Mononuclear cell (primary cell): ENCODE results near the gene DOCK2. TPM values are rescaled to one million over a fixed set of nuclear protein-coding genes. Genes with fewer than 3 reads are reported as not detected.

Experiments used
- H3K27me3 ChIP-seq: 2 replicates; pipeline ENCODE4 v1.6.0; 2011; ENCODE audit warnings: low read length, control low read depth; ENCODE audit not compliant: insufficient read depth
- H3K4me1 ChIP-seq: 2 replicates; pipeline ENCODE4 v1.5.1; 2011; ENCODE audit warnings: mild to moderate bottlenecking, low read length, control low read depth; ENCODE audit not compliant: insufficient read depth
- H3K4me3 ChIP-seq: 2 replicates; pipeline ENCODE4 v1.5.1; 2011; ENCODE audit warnings: mild to moderate bottlenecking, low read length, moderate library complexity
- H3K9me3 ChIP-seq: 2 replicates; pipeline ENCODE4 v1.5.1; 2011; ENCODE audit warnings: low read depth, mild to moderate bottlenecking, control low read depth, low read length
- total RNA-seq: library from RNA; depleted of rRNA; stranded (reverse); fragments of >200 nt; gene quantifications from one replicate; pipeline ENCODE4 v1.2.3, GENCODE V29; 2012

The DOCK2 gene
- total RNA-seq, 1 donor, result 244 TPM

- no peaks in the 10 kb centered on the region for H3K27me3 ChIP-seq
- peaks cover 16% of the 10 kb centered on the region for H3K4me1 ChIP-seq
- no peak overlapping the region for H3K4me3 ChIP-seq
- no peaks in the 10 kb centered on the region for H3K9me3 ChIP-seq
Observed at GRCh38 chr5:170107674-170108073, 470.6 kb downstream of the DOCK2 start.

DNA sequence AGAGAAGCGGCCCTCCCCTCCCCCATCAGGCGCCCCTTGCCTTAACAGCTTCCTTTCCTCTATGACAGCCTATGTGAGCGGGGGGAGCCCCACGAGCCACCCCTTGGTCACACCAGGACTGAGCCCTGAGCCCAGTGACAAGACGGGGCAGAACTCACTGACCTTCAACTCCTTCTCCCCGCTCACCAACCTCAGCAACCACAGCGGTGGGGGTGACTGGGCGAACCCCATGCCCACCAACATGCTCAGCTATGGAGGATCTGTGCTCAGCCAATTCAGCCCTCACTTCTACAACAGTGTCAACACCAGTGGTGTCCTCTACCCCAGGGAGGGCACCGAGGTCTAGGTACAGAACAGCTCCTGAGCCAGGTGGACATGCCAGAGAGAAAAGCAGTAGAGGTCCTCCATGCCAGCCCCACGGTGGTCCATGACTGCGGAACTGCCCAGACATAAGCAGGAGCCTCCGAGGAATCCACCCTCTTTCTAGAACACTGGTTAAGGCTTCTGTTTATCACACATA is 471.3 kb downstream of the DOCK2 start:
- H3K27me3 ChIP-seq, result no peaks in the 10 kb centered on the region
- peaks cover 22% of the 10 kb centered on the region for H3K4me1 ChIP-seq
- H3K4me3 ChIP-seq, result no peak overlapping the region
- no peaks in the 10 kb centered on the region for H3K9me3 ChIP-seq

DNA sequence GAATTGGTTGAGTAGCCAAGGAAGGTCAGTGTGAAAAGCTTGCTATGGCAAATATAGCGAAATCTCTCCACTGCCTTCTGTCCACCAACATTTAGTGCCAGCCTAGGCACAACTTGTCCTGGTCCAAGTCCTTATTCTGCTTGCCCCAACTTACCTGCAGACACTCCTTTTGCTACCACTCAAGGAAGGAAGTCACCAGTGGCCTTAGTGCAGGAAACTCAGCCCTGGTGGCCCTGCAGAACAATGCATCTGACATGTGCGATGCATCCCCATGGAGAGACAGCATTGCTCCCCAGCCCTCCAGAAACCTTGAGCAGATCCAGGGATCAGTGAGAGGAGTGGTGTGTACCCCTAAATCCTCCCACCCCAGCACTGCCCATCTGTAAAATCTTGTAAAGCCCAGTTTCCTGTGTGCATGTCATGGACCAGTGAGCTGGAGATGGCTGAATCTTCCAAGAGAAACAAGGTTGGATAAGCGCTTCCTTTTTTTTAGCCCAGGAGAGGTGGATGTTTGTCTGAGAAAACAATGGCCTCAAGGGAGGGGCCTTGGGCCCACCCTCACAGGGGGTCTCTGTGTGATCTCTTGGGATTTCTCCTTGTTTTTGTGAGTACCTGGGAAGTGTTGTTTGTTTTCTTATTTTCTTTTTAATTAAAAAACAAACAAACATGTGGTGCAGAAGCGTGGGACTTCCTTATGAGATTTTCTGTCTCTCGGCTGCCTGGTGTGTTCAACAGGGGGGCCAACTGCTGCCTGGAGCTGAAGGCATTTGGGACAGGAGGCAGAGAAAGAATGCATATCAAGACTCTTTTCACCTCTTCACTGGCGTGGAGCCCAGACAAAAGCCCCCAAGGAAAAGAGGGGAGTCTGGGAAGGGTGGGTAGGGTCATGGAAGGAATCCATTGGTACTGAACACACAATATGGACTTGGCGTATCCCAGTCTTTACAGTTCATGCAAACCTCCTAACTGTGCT is 472.3 kb downstream of the DOCK2 start:
- Histone ChIP-seq H3K9me3 (no peaks in the 10 kb centered on the region), H3K4me3 (no peak overlapping the region), H3K27me3 (no peaks in the 10 kb centered on the region), H3K4me1 (peaks cover 32% of the 10 kb centered on the region)

DNA sequence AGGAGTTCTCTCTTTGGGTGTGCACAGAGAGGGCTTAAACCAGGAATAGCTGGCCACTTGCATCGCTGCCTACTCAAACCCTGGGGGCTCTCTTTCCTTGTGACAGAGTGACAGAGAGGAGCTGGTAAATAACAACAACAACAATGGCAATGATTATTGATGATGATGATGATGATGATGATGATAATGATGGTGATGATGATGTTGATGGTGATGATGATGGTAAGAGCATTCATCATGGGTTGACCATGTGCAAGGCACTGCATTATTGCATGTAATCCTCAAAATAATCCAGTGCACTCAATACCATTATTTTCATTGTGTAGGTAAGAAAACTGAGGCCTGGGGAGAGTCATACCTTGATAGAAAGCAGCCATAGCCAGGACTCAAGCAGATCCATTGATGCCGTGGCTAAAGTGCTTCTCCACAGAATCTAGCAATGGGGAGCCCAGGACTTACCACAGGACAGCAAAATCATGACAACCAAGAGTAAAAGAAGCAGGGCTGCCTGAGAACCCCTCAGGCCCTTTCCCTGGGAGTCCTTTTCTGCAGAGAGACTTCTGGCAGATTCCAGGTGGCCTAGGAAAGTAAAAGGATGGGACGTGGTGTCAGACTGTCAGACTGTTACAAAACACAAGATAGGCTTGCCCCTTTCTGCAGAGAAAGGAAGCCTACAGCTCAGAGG is 473.5 kb downstream of the DOCK2 start:
- Histone ChIP-seq H3K27me3 (no peaks in the 10 kb centered on the region), H3K4me1 (peaks cover 32% of the 10 kb centered on the region), H3K4me3 (no peak overlapping the region), H3K9me3 (no peaks in the 10 kb centered on the region)

GRCh38 chr5:170111088-170111785 is 474.2 kb downstream of the DOCK2 start:
- Histone ChIP-seq H3K9me3 (no peaks in the 10 kb centered on the region), H3K27me3 (no peaks in the 10 kb centered on the region), H3K4me3 (no peak overlapping the region), H3K4me1 (peaks cover 32% of the 10 kb centered on the region)

- H3K9me3 ChIP-seq, result no peaks in the 10 kb centered on the region
- no peaks in the 10 kb centered on the region for H3K27me3 ChIP-seq
- no peak overlapping the region for H3K4me3 ChIP-seq
- H3K4me1 ChIP-seq, result peaks cover 32% of the 10 kb centered on the region
Observed at GRCh38 chr5:170112876-170113521, 475.9 kb downstream of the DOCK2 start.

DNA sequence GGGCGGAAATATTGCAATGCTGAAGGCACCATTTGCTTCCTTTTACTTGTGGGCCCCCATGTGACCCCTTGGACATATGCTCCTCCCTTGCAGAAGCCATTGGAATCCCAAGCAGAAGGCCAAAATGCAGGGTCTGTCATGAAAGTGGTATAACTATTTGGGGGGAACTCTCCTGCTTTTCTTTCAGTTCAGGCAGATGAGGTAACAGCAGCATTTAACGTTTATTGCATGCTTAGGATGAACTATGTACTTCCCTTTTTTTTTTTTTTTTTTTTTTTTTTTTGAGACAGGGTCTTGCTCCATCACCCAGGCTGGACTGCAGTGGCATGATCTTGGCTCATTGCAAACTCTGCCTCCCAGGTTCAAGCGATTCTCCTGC is 476.4 kb downstream of the DOCK2 start:
- H3K27me3 ChIP-seq, result no peaks in the 10 kb centered on the region
- peaks cover 32% of the 10 kb centered on the region for H3K4me1 ChIP-seq
- H3K4me3 ChIP-seq, result no peak overlapping the region
- no peaks in the 10 kb centered on the region for H3K9me3 ChIP-seq

- Histone ChIP-seq H3K9me3 (no peaks in the 10 kb centered on the region), H3K4me3 (no peak overlapping the region), H3K4me1 (peaks cover 32% of the 10 kb centered on the region), H3K27me3 (no peaks in the 10 kb centered on the region)
Observed at GRCh38 chr5:170114271-170114670, 477.2 kb downstream of the DOCK2 start.

GRCh38 chr5:170115925-170116324 is 478.9 kb downstream of the DOCK2 start:
- H3K9me3 ChIP-seq, result no peaks in the 10 kb centered on the region
- H3K4me1 ChIP-seq, result peaks cover 32% of the 10 kb centered on the region
- H3K27me3 ChIP-seq, result no peaks in the 10 kb centered on the region
- no peak overlapping the region for H3K4me3 ChIP-seq

GRCh38 chr5:170117736-170118135 is 480.7 kb downstream of the DOCK2 start:
- Histone ChIP-seq H3K9me3 (no peaks in the 10 kb centered on the region), H3K4me3 (no peak overlapping the region), H3K27me3 (no peaks in the 10 kb centered on the region), H3K4me1 (peaks cover 15% of the 10 kb centered on the region)

DNA sequence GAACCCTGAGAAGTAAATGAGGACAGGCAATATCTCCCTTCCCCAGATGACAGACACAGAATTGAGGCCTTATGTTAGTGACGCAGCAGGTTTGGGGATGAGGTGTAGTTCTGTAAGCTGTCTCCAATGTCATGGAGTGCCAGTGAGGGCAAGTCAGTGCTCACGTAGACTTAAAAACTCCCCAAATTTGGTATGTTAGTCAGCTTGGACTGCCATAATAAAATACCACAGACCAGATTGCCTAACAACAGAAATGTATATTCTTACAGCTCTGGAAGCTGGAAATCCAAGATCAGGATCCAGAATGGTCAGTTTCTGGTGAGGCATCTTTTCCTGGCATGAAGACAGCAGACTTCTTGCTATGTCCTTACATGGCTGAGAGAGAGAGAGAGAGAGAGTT is 483.5 kb downstream of the DOCK2 start:
- Histone ChIP-seq H3K4me1 (no peaks in the 10 kb centered on the region), H3K9me3 (no peaks in the 10 kb centered on the region), H3K4me3 (no peak overlapping the region), H3K27me3 (no peaks in the 10 kb centered on the region)

GRCh38 chr5:170121321-170121720 is 484.2 kb downstream of the DOCK2 start:
- no peaks in the 10 kb centered on the region for H3K27me3 ChIP-seq
- H3K4me1 ChIP-seq, result no peaks in the 10 kb centered on the region
- H3K4me3 ChIP-seq, result no peak overlapping the region
- H3K9me3 ChIP-seq, result peaks cover 1% of the 10 kb centered on the region

GRCh38 chr5:170126061-170126460 is 489.0 kb downstream of the DOCK2 start:
- no peak overlapping the region for H3K4me3 ChIP-seq
- peaks cover 10% of the 10 kb centered on the region for H3K9me3 ChIP-seq
- H3K4me1 ChIP-seq, result no peaks in the 10 kb centered on the region
- peaks cover 3% of the 10 kb centered on the region for H3K27me3 ChIP-seq

DNA sequence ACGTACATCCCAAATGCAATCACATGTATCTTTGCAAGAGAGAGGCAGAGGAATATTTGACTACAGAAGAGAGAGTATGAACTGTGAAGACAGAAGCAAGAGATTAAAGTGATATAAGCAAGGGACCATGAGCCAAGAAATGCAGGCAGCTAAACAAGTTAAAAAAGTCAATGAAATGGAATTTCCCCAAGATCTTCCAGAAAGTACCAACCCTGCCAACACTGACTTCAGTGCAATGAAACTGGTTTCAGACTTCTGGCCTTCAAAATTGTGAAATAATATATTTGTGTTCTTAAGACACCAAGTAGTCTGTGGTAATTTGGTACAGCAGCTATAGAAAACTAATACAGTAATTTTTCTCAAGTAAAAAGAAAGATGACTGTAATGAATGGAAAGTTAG is 489.6 kb downstream of the DOCK2 start:
- Histone ChIP-seq H3K9me3 (peaks cover 10% of the 10 kb centered on the region), H3K4me3 (no peak overlapping the region), H3K4me1 (no peaks in the 10 kb centered on the region), H3K27me3 (peaks cover 3% of the 10 kb centered on the region)
